ENCODE results near the gene TP73.

Gene TP73

GRCh38 chr1:3735027-3735681, 82.8 kb downstream of the TP73 start:
- ChIA-PET POLR2A (no interaction called here), CTCF (interaction anchor here (0.9 kb wide), 1 partner anchor 11 kb away, joined by 3 read pairs; no protein-coding TSS in a partner anchor)
- Histone ChIP-seq H3K4me1 (ENCODE audit: control extremely low read depth in 1 of 4, control insufficient read depth in 4 of 4, insufficient read depth in 4 of 4, low read length in 3 of 4) (peaks cover 0 to 5% (median 2%) of the 10 kb centered on the region in 4 experiments), H3K4me3 (ENCODE audit: control insufficient read depth in 1 of 7, extremely low read depth in 1 of 7, insufficient read depth in 4 of 7, low read depth in 2 of 7, low read length in 6 of 7) (no peak overlapping the region), H3K36me3 (ENCODE audit: control insufficient read depth in 4 of 4, insufficient read depth in 4 of 4, low read length in 3 of 4) (peaks cover 3 to 44% (median 33%) of the 10 kb centered on the region in 4 experiments), H3K9me3 (ENCODE audit: control extremely low read depth in 1 of 5, control insufficient read depth in 4 of 5, insufficient read depth in 2 of 5, low read depth in 1 of 5, low read length in 4 of 5) (no peaks in the 10 kb centered on the region), H3K27ac (ENCODE audit: insufficient read depth in 1 of 2, low read depth in 1 of 2, low read length in 2 of 2, poor library complexity in 1 of 2, severe bottlenecking in 2 of 2) (no peak overlapping the region), H3K27me3 (replicated peaks in 2 of 5; ENCODE audit: control insufficient read depth in 4 of 5, insufficient read depth in 5 of 5, low read length in 4 of 5) (peaks cover 0 to 26% (median 0%) of the 10 kb centered on the region in 5 experiments)
- no peak for DNase-seq
- 93% methylated on average over 7 of the region's 12 CpGs for WGBS (ENCODE audit: insufficient coverage)

DNA sequence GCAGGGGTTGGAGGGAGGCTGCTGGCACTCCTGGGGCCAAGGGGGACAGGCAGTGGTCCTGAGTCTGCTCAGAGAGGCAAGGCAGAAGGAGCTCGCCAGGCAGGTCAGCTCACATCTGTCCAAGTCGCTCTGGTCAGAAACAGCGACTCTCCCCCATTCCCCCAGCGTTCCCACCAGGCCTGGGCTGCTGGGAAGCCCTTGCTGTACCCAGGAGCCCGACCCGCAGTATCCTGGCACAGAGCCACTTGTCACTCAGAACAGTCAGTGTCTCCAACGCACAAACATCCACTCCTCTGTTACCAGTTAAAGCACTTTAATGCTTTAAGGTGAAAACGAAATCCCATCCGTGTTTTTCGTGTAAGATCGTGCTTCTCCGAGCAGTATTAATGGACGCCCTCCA, 83.4 kb downstream of the TP73 start:
- no peak overlapping the region for H3K27ac ChIP-seq (ENCODE audit: insufficient read depth in 1 of 2, low read depth in 1 of 2, low read length in 2 of 2, poor library complexity in 1 of 2, severe bottlenecking in 2 of 2)
- POLR2A ChIA-PET = no interaction called here

GRCh38 chr1:3736131-3736561, 83.8 kb downstream of the TP73 start:
- Histone ChIP-seq H3K27me3 (replicated peaks in 2 of 5; ENCODE audit: control insufficient read depth in 4 of 5, insufficient read depth in 5 of 5, low read length in 4 of 5) (peaks cover 0 to 19% (median 0%) of the 10 kb centered on the region in 5 experiments), H3K36me3 (ENCODE audit: control insufficient read depth in 4 of 4, insufficient read depth in 4 of 4, low read length in 3 of 4) (peaks cover 3 to 50% (median 37%) of the 10 kb centered on the region in 4 experiments), H3K4me3 (ENCODE audit: control insufficient read depth in 1 of 7, extremely low read depth in 1 of 7, insufficient read depth in 4 of 7, low read depth in 2 of 7, low read length in 6 of 7) (no peak overlapping the region), H3K27ac (ENCODE audit: insufficient read depth in 1 of 2, low read depth in 1 of 2, low read length in 2 of 2, poor library complexity in 1 of 2, severe bottlenecking in 2 of 2) (no peak overlapping the region), H3K4me1 (ENCODE audit: control extremely low read depth in 1 of 4, control insufficient read depth in 4 of 4, insufficient read depth in 4 of 4, low read length in 3 of 4) (no peaks in the 10 kb centered on the region), H3K9me3 (ENCODE audit: control extremely low read depth in 1 of 5, control insufficient read depth in 4 of 5, insufficient read depth in 2 of 5, low read depth in 1 of 5, low read length in 4 of 5) (no peaks in the 10 kb centered on the region)
- DNase-seq = no peak
- ChIA-PET POLR2A (no interaction called here), CTCF (interaction anchor here (1.2 kb wide), 1 partner anchor 9 kb away, joined by 4 read pairs; no protein-coding TSS in a partner anchor)
- WGBS (ENCODE audit: insufficient coverage) = 94% methylated on average over 13 of the region's 13 CpGs

More for the DNA sequence above, 83.4 kb downstream of the TP73 start:
- H3K4me3 ChIP-seq (ENCODE audit: control insufficient read depth in 1 of 7, extremely low read depth in 1 of 7, insufficient read depth in 4 of 7, low read depth in 2 of 7, low read length in 6 of 7) = no peak overlapping the region
- CTCF ChIA-PET = interaction anchor here (1.2 kb wide), 1 partner anchor 9 kb away, joined by 4 read pairs; no protein-coding TSS in a partner anchor
- H3K27me3 ChIP-seq (replicated peaks in 2 of 5; ENCODE audit: control insufficient read depth in 4 of 5, insufficient read depth in 5 of 5, low read length in 4 of 5) = peaks cover 0 to 24% (median 0%) of the 10 kb centered on the region in 5 experiments
- H3K9me3 ChIP-seq (ENCODE audit: control extremely low read depth in 1 of 5, control insufficient read depth in 4 of 5, insufficient read depth in 2 of 5, low read depth in 1 of 5, low read length in 4 of 5) = no peaks in the 10 kb centered on the region
- WGBS (ENCODE audit: insufficient coverage) = 87% methylated on average over 8 of the region's 13 CpGs
- H3K36me3 ChIP-seq (ENCODE audit: control insufficient read depth in 4 of 4, insufficient read depth in 4 of 4, low read length in 3 of 4) = peaks cover 3 to 46% (median 36%) of the 10 kb centered on the region in 4 experiments
- peaks cover 0 to under 1% (median 0%) of the 10 kb centered on the region in 4 experiments for H3K4me1 ChIP-seq (ENCODE audit: control extremely low read depth in 1 of 4, control insufficient read depth in 4 of 4, insufficient read depth in 4 of 4, low read length in 3 of 4)
- DNase-seq = no peak

DNA sequence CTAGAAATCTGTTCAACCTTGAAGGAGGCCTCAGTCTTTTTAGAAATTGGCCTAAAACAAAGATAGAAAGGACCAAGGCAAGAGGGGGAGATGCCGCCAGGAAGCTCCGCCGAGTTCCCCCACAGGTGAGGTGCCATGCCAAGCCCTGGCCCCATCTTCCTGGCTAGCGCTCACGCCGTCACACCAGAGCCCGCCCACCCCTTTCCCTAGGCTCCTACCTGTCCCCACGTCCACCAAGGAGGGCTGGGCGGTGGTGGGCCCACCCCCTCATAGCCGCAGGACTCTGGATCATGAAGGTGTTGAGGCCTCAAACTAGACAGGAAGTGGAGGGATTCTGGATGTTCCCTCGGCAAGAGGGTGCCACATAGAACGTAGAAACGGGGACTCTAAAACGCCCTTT, 84.4 kb downstream of the TP73 start:
- DNase-seq = no peak
- ChIA-PET POLR2A (no interaction called here), CTCF (interaction anchor here (1.2 kb wide), 1 partner anchor 10 kb away, joined by 4 read pairs; no protein-coding TSS in a partner anchor)
- Histone ChIP-seq H3K4me3 (ENCODE audit: control insufficient read depth in 1 of 7, extremely low read depth in 1 of 7, insufficient read depth in 4 of 7, low read depth in 2 of 7, low read length in 6 of 7) (no peak overlapping the region), H3K27ac (ENCODE audit: insufficient read depth in 1 of 2, low read depth in 1 of 2, low read length in 2 of 2, poor library complexity in 1 of 2, severe bottlenecking in 2 of 2) (no peak overlapping the region), H3K4me1 (ENCODE audit: control extremely low read depth in 1 of 4, control insufficient read depth in 4 of 4, insufficient read depth in 4 of 4, low read length in 3 of 4) (no peaks in the 10 kb centered on the region), H3K27me3 (replicated peaks in 2 of 5; ENCODE audit: control insufficient read depth in 4 of 5, insufficient read depth in 5 of 5, low read length in 4 of 5) (peaks cover 0 to 14% (median 0%) of the 10 kb centered on the region in 5 experiments), H3K9me3 (ENCODE audit: control extremely low read depth in 1 of 5, control insufficient read depth in 4 of 5, insufficient read depth in 2 of 5, low read depth in 1 of 5, low read length in 4 of 5) (no peaks in the 10 kb centered on the region), H3K36me3 (ENCODE audit: control insufficient read depth in 4 of 4, insufficient read depth in 4 of 4, low read length in 3 of 4) (peaks cover 3 to 56% (median 38%) of the 10 kb centered on the region in 4 experiments)
- WGBS (ENCODE audit: insufficient coverage) = 92% methylated on average over 7 of the region's 14 CpGs

DNA sequence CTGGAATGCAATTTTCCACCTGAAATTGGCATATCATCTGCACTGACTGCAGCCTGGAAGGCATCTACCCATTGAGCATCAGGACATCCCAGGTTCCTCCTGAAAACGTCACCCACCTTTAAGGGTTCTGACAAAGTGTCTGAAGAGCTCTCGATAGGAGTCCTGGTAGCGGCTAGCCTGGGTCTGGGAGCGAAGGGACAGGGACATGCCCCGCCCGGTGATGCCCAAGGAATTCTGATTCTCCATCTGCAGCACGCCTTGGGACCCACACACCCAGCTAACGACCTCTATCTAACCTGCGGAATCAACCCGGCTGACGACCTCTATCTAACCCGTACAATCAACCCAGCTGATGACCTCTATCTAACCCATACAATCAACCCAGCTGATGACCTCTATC, 86.6 kb downstream of the TP73 start:
- Histone ChIP-seq H3K9me3 (ENCODE audit: control extremely low read depth in 1 of 5, control insufficient read depth in 4 of 5, insufficient read depth in 2 of 5, low read depth in 1 of 5, low read length in 4 of 5) (no peaks in the 10 kb centered on the region), H3K36me3 (ENCODE audit: control insufficient read depth in 4 of 4, insufficient read depth in 4 of 4, low read length in 3 of 4) (peaks cover 3 to 70% (median 53%) of the 10 kb centered on the region in 4 experiments), H3K27me3 (replicated peaks in 2 of 5; ENCODE audit: control insufficient read depth in 4 of 5, insufficient read depth in 5 of 5, low read length in 4 of 5) (no peaks in the 10 kb centered on the region), H3K27ac (ENCODE audit: insufficient read depth in 1 of 2, low read depth in 1 of 2, low read length in 2 of 2, poor library complexity in 1 of 2, severe bottlenecking in 2 of 2) (no peak overlapping the region), H3K4me3 (ENCODE audit: control insufficient read depth in 1 of 7, extremely low read depth in 1 of 7, insufficient read depth in 4 of 7, low read depth in 2 of 7, low read length in 6 of 7) (no peak overlapping the region), H3K4me1 (ENCODE audit: control extremely low read depth in 1 of 4, control insufficient read depth in 4 of 4, insufficient read depth in 4 of 4, low read length in 3 of 4) (no peaks in the 10 kb centered on the region)
- CTCF ChIA-PET = no interaction called here
- POLR2A ChIA-PET = interaction anchor here (1.0 kb wide), 1 partner anchor 8 kb away, joined by 3 read pairs; no protein-coding TSS in a partner anchor
- WGBS (ENCODE audit: insufficient coverage) = 97% methylated on average over 12 of the region's 12 CpGs
- DNase-seq = no peak

GRCh38 chr1:3740042-3740441, 87.7 kb downstream of the TP73 start:
- Histone ChIP-seq H3K27ac (ENCODE audit: insufficient read depth in 1 of 2, low read depth in 1 of 2, low read length in 2 of 2, poor library complexity in 1 of 2, severe bottlenecking in 2 of 2) (no peak overlapping the region), H3K36me3 (ENCODE audit: control insufficient read depth in 4 of 4, insufficient read depth in 4 of 4, low read length in 3 of 4) (peaks cover 3 to 72% (median 53%) of the 10 kb centered on the region in 4 experiments), H3K9me3 (ENCODE audit: control extremely low read depth in 1 of 5, control insufficient read depth in 4 of 5, insufficient read depth in 2 of 5, low read depth in 1 of 5, low read length in 4 of 5) (no peaks in the 10 kb centered on the region), H3K4me3 (ENCODE audit: control insufficient read depth in 1 of 7, extremely low read depth in 1 of 7, insufficient read depth in 4 of 7, low read depth in 2 of 7, low read length in 6 of 7) (no peak overlapping the region), H3K4me1 (ENCODE audit: control extremely low read depth in 1 of 4, control insufficient read depth in 4 of 4, insufficient read depth in 4 of 4, low read length in 3 of 4) (no peaks in the 10 kb centered on the region), H3K27me3 (replicated peaks in 2 of 5; ENCODE audit: control insufficient read depth in 4 of 5, insufficient read depth in 5 of 5, low read length in 4 of 5) (no peaks in the 10 kb centered on the region)
- 100% methylated on average over 7 of the region's 9 CpGs for WGBS (ENCODE audit: insufficient coverage)
- DNase-seq = no peak
- ChIA-PET CTCF (no interaction called here), POLR2A (no interaction called here)

GRCh38 chr1:3740752-3741151, 88.4 kb downstream of the TP73 start:
- H3K4me1 ChIP-seq (ENCODE audit: control extremely low read depth in 1 of 4, control insufficient read depth in 4 of 4, insufficient read depth in 4 of 4, low read length in 3 of 4) = peaks cover 0 to 4% (median 1%) of the 10 kb centered on the region in 4 experiments
- POLR2A ChIA-PET = no interaction called here
- 93% methylated on average over 10 of the region's 13 CpGs for WGBS (ENCODE audit: insufficient coverage)
- no peaks in the 10 kb centered on the region for H3K9me3 ChIP-seq (ENCODE audit: control extremely low read depth in 1 of 5, control insufficient read depth in 4 of 5, insufficient read depth in 2 of 5, low read depth in 1 of 5, low read length in 4 of 5)
- H3K27ac ChIP-seq (ENCODE audit: insufficient read depth in 1 of 2, low read depth in 1 of 2, low read length in 2 of 2, poor library complexity in 1 of 2, severe bottlenecking in 2 of 2) = no peak overlapping the region
- no peak for DNase-seq
- no peaks in the 10 kb centered on the region for H3K27me3 ChIP-seq (replicated peaks in 2 of 5; ENCODE audit: control insufficient read depth in 4 of 5, insufficient read depth in 5 of 5, low read length in 4 of 5)
- peaks cover 3 to 68% (median 53%) of the 10 kb centered on the region in 4 experiments for H3K36me3 ChIP-seq (ENCODE audit: control insufficient read depth in 4 of 4, insufficient read depth in 4 of 4, low read length in 3 of 4)
- no peak overlapping the region for H3K4me3 ChIP-seq (ENCODE audit: control insufficient read depth in 1 of 7, extremely low read depth in 1 of 7, insufficient read depth in 4 of 7, low read depth in 2 of 7, low read length in 6 of 7)
- CTCF ChIA-PET = no interaction called here

Measured in common myeloid progenitor, CD34-positive (primary cell).